Forelimb muscle (tissue), 1 donor: ENCODE measurements around the gene SMG6. TPM values are rescaled to one million over a fixed set of nuclear protein-coding genes. Genes with fewer than 3 reads are reported as not detected.

Experiments used
- DNase-seq: peaks from one replicate; pipeline ENCODE4 v3.0.0-alpha.2; 2013; ENCODE audit warnings: low read depth
- polyA plus RNA-seq: library from polyadenylated mRNA; unstranded; fragments of 120-200 nt; gene quantifications from one replicate; pipeline ENCODE4 v1.2.1, GENCODE V29; 2013; ENCODE audit not compliant: insufficient read length

SMG6 gene
- polyA plus RNA-seq, 1 donor, result 16.5 TPM

DNA sequence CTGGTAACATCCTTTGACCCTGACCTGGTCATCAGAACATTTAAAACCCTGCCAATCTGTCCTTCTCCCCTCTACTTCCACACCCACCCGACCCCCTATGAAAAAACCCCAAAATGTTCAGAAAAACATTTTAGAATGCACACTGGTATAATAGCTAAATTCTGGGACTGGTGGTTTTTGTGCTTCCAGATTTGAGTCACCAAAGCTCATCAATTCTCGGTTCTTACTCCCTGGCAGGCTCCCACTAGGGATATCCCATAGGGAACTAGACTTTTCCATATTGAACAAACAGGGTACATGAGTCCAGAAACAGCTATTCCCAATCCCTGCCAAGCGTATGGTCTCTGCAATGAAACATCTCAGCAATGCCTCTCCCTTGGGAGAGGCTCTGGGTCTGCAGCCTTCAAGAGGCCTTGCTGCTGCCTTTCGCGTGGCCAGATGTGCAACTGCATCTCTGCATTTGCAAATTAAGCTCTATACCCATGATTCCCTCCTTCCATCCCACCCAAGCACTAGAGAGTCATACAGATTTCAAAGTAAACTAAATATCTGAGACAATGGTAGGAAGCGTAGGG is 67.7 kb downstream of the SMG6 start:
- DNase-seq, result no peak

- DNase-seq, result no peak
Observed at GRCh38 chr17:2235265-2235664, 68.3 kb downstream of the SMG6 start.

GRCh38 chr17:2233441-2233947 is 70.1 kb downstream of the SMG6 start:
- no peak for DNase-seq

GRCh38 chr17:2232244-2232638 is 71.3 kb downstream of the SMG6 start:
- no peak for DNase-seq

DNA sequence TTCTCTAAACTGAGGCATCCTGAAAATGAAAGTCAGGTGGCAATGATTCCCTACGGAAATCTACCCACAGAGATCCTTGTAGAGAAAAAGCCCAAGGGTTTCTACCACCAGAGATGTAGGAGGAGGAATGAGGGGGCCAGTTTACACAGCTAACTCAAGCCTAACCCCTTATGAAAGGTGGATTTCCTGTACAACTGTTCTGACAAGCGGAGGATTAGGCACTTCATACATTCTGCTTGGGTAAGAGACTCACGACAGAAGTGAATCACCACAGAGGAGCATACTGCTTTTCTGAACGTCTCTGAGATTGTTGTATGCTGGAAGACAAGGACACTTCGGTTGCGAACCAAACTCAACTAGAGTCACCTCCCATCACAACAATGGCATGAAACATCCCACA is 72.7 kb downstream of the SMG6 start:
- no peak for DNase-seq

DNA sequence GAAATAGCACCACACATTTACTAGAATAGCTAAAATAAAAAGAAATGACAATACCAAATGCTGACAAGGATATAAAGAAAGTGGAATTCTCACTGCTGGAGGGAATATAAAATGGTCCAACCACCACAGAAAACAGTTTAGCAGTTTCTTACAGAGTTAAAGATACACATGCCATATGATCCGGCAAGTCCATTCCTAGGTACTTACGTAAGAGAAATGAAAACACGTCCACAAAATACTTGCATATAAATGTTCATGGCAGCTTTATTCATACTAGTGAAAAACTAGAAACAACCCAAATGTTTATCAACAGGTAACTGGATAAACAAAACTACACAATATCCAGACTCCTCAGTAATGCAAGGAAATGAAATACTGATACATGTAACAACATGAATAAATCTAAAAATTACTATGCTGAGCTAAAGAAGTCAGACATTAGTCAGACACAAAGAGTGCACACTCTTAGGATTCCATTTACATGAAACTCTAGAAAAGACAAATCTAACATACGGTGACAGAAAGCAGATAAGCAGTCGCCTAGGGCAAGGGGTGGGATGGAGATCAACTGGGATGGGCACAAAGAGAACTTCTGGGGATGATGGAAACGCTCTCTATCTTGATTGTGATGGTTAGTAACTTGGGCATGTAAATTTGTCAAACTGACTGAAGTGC is 76.4 kb downstream of the SMG6 start:
- DNase-seq, result no peak

DNA sequence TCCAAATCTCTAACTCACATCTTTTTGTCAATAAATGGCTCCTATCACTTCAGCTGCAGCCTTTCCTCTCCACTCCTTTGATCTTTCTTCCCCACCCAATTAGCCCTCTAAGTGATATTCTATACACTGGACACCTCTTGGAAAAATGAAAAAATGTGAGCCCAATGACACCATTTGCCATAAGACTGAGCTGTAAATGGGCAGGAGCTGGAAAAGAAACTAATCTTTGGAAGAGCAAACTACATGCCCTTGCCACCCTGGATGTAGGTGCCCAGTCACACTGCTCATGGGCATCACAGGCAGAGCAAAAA is 80.0 kb downstream of the SMG6 start:
- no peak for DNase-seq

DNA sequence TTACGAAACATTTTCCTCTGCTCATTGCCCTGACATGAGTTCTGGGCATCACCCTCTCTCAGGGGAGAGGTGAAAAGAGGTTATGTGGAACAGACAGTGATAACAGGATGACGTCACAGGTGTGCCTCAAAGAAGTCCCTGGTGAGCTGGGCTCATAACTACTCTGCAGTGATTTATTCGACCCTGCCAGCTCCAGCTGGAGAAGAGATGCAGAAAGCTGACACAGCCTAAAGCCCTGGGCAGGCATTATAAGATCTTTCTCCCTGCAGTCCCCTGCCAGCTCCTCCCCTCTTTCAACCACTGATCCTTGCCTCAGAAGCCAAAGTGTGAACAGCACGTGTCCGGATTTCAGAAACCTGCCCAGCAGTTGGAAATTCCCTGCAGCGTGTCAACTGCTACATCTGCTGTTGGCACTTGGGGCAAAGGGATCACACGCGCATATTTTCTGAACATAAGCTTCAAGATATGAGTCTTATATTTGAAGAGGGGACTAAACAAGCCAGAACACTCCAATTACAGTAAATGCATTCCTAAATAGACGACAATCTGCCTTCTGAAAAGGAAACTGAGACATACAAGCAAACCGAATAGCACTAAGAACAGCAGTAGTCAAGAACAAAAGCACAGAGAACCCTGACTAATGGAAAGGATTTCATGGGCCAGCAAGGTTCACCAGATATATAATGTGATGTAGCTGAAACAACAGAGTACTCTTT is 80.5 kb downstream of the SMG6 start:
- no peak for DNase-seq

DNA sequence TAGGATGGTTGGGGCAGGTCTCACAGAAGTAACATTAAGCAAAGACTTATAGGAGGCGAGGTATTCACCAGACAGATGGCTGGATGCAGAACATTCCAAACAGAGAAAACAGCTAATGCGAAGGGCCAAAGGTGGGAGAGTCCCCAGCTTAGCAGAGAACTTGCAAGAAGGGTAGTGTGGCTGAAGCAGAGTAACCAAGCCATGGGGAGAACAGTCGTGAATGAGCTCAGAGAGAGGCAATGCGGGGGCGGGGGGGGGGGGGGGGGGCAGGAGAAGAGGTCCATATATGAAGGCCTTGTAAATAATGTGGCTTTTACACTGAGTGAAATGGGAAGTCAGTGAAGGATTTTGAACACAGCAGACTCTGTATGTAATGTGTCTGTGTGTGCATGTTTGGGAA is 81.3 kb downstream of the SMG6 start:
- DNase-seq, result no peak

GRCh38 chr17:2218426-2218825 is 85.2 kb downstream of the SMG6 start:
- no peak for DNase-seq

DNA sequence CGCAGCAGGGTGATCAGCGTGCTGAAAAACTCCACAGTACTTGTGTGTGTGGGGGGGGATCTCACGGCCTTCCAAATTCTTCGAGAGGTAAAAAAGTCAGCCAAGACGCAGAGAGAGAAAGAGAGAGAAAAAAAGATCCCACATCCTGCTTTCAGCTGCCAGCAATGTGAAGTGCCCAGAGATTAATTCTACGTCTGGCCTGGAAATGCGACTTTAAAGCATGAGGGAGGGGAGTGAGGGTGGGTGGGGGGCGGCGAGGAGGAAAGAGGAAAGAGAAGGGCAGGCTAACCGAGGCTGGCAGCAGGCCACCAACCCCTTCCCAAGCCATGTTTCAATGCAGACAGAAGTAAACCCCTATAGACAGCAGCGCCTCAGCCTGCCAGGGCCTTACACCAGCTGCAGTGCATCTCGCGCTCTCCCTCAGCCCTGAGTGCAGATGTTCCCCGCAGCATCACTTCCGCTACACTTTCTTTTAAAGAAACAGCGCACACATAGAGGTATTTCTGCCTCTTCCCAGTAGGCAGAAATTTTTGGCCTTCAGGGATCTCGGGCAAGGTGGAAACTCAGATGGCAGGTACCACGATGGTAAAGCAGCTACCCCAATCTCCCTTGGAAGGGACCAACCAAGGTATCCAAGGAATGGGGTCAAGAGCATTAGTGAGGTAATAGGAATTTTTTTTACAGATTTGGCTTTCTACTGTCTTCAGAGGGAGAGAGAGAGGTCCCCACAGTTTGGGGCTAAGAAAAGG is 87.8 kb downstream of the SMG6 start:
- peak; percentile 94 for DNase-seq

- DNase-seq, result no peak
Observed at GRCh38 chr17:2214929-2215615, 88.5 kb downstream of the SMG6 start.

DNA sequence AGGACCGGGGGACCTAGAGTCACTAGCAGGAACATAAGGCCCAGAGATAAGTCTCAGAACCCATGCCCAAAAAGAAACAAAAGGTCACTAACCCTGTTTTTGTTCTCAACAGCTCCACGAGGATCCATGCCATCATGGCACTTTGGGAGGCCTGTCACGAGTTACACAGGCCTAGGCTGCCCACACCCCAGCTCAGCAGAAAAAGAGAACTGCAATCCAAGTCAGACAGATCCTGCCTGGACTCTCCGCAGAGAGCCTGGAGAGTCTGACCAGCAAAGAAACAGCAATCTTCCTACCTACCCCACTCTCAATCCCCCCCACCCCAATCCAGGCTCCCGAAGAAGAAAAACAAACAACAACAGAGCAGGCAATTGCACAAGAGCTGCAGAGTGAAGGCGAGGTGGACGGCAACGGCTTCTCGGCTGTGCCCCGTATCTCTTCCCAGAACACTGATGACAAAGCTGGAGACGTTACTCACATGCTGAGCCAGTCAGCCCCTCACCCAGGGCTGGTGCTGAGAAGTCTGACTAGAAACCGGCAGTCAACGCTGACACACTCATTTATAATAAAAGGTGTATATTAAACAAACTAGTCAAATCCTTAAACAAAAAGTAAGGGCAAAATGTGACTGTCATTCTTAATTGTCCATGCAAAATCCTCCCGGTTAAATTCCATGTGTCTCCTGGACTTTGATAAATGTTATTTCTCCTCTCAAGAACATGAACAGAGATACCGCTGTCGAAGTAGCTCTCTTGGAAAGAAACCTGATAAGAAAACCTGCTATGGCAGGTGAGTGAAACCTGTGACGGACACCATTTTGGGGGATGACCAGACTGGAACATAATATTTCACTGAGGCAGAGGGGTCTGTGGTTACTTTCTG is 89.3 kb downstream of the SMG6 start:
- no peak for DNase-seq

DNA sequence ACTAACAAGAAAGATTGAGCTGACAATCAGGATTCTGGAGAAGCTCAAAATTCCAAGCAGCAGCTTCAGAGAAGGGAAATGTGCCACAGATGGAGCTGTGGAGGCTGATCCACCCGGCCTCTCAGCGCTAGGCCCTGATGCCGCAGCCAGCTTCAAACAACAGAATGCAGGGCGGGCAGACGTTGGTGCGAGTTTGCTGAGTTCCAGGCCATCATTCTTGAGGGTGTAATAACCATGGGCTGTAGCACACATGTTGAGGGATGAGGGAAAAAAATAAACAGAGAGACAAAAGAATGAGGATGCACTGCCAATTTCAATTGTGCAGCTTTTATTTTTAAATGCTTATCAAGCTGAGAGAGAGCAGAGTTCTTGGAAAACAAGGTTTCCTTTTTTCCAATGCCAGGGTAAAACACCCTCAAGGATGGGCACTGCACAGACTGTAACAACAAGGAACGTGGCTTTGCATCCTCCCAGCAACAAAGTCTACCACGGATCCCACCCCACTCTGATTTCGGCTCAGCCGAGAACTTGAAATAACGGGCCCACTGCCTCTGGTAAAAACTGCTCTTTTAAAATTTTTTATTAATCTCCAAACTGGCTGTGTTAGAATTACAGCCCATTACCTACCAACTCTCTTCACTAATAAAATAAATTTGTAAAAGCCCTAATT is 90.2 kb downstream of the SMG6 start:
- no peak for DNase-seq

GRCh38 chr17:2212400-2212981 is 91.1 kb downstream of the SMG6 start:
- DNase-seq, result no peak

GRCh38 chr17:2211661-2212399 is 91.8 kb downstream of the SMG6 start:
- DNase-seq, result no peak

GRCh38 chr17:2210726-2211125 is 92.9 kb downstream of the SMG6 start:
- DNase-seq, result no peak

DNA sequence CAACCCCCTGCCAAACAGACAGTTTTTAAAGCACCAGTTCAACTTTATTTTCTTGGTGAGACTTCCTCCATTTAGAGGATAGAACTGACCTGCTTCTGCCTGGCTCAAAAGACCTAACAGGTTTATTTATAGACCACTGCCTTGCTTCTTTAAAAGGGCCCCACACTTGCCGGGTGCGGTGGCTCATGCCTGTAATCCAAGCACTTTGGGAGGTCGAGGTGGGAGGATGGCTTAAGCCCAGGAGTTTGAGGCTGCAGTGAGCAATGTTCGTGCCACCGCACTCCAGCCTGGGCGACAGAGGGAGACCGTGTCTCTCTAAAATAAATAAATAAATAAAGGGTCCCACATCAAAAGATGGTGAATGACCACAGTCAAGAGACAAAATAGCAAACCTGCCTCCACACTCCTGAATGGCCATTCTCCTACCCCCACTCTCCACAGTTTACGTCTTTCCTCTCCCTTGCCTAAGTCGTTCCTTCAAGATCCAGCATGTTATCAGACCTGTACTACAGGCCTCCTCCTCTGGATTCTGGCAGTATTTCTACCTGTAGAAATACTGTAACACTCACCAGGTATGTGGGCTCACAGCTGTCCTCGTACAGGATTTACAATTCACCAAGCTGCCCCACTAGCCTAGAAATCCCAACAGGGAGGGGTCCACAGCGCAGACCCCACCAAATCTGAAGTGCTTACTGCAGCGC is 95.6 kb downstream of the SMG6 start:
- DNase-seq, result no peak

DNA sequence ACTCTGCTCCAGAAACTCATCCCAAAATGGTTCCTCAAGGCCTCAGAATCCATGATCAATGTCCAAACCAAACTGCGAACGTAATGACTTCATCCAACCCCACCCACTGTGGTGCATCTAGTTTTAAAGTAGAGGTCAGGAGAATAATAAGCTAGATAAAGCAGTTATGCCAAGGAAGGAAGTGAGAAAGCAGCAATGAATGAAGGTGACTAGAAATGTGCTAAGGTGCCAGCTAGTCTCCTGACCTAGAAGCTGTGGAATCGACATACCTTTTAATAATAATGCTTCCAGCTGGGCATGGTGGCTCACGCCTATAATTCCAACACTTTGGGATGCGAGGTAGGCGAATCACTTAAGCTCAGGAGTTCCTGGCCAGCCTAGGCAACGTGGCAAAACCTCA is 99.2 kb downstream of the SMG6 start:
- DNase-seq, result no peak
